WTC11 (cell line): Measurements from ENCODE around the gene NRBP1. TPM values are rescaled to one million over a fixed set of nuclear protein-coding genes. Genes with fewer than 3 reads are reported as not detected.

Source experiments
- AR ChIP-seq: fragments of 250-450 bp; sonication (Bioruptor Pico); IDR thresholded peaks from 2 replicates; pipeline ENCODE4 v1.9.0; 2021; ENCODE audit warnings: mild to moderate bottlenecking
- ATF1 ChIP-seq: sonication (generic); formaldehyde crosslinking; IDR thresholded peaks from 2 replicates; pipeline ENCODE4 v1.8.1; 2023; ENCODE audit warnings: mild to moderate bottlenecking, moderate library complexity, missing genetic modification reagents
- ATF2 ChIP-seq: sonication (generic); formaldehyde crosslinking; IDR thresholded peaks from 2 replicates; pipeline ENCODE4 v1.8.1; 2022; ENCODE audit warnings: low read depth, missing genetic modification reagents, borderline replicate concordance
- ATF3 ChIP-seq: sonication (generic); formaldehyde crosslinking; conservative IDR thresholded peaks from 2 replicates; pipeline ENCODE4 v1.8.1; 2022; ENCODE audit warnings: mild to moderate bottlenecking, missing genetic modification reagents
- ATF6 ChIP-seq: sonication (generic); formaldehyde crosslinking; IDR thresholded peaks from 2 replicates; pipeline ENCODE4 v1.8.1; 2023; ENCODE audit warnings: mild to moderate bottlenecking, missing genetic modification reagents
- E2F1 ChIP-seq: sonication (generic); formaldehyde crosslinking; IDR thresholded peaks from 2 replicates; pipeline ENCODE4 v1.8.0; 2022; ENCODE audit warnings: mild to moderate bottlenecking, missing genetic modification reagents
- ELF4 ChIP-seq: sonication (generic); formaldehyde crosslinking; IDR thresholded peaks from 2 replicates; pipeline ENCODE4 v1.8.1; 2022; ENCODE audit warnings: low read depth, mild to moderate bottlenecking, moderate library complexity, missing genetic modification reagents
- EMX1 ChIP-seq: fragments of 250-450 bp; sonication (Bioruptor Pico); IDR thresholded peaks from 2 replicates; pipeline ENCODE4 v1.8.0; 2021; ENCODE audit warnings: mild to moderate bottlenecking
- FOXK1 ChIP-seq: sonication (generic); formaldehyde crosslinking; IDR thresholded peaks from 2 replicates; pipeline ENCODE4 v1.8.0; 2022; ENCODE audit warnings: mild to moderate bottlenecking, moderate library complexity, missing genetic modification reagents
- GABPB1 ChIP-seq: sonication (generic); formaldehyde crosslinking; IDR thresholded peaks from 2 replicates; pipeline ENCODE4 v1.8.1; 2023; ENCODE audit warnings: mild to moderate bottlenecking, missing genetic modification reagents
- NR2C2 ChIP-seq: sonication (generic); formaldehyde crosslinking; IDR thresholded peaks from 2 replicates; pipeline ENCODE4 v1.8.0; 2022; ENCODE audit warnings: mild to moderate bottlenecking, missing genetic modification reagents
- PRRX2 ChIP-seq: fragments of 250-450 bp; sonication (Bioruptor Pico); IDR thresholded peaks from 2 replicates; pipeline ENCODE4 v1.8.0; 2021; ENCODE audit warnings: mild to moderate bottlenecking
- RORB ChIP-seq: fragments of 250-450 bp; sonication (Bioruptor Pico); IDR thresholded peaks from 2 replicates; pipeline ENCODE4 v1.9.0; 2021; ENCODE audit warnings: mild to moderate bottlenecking
- SMAD4 ChIP-seq: sonication (generic); formaldehyde crosslinking; IDR thresholded peaks from 2 replicates; pipeline ENCODE4 v1.8.0; 2022; ENCODE audit warnings: mild to moderate bottlenecking, missing genetic modification reagents
- STAT6 ChIP-seq: sonication (generic); formaldehyde crosslinking; conservative IDR thresholded peaks from 2 replicates; pipeline ENCODE4 v1.8.1; 2023; ENCODE audit warnings: mild to moderate bottlenecking, low read depth, missing genetic modification reagents, moderate library complexity
- TEAD4 ChIP-seq: sonication (generic); formaldehyde crosslinking; IDR thresholded peaks from 2 replicates; pipeline ENCODE4 v1.8.0; 2022; ENCODE audit warnings: mild to moderate bottlenecking, missing genetic modification reagents
- ZBTB43 ChIP-seq: sonication (generic); formaldehyde crosslinking; IDR thresholded peaks from 2 replicates; pipeline ENCODE4 v1.8.1; 2023; ENCODE audit warnings: mild to moderate bottlenecking, missing genetic modification reagents
- ZNF532 ChIP-seq: fragments of 250-450 bp; sonication (Bioruptor Pico); IDR thresholded peaks from 2 replicates; pipeline ENCODE4 v1.9.0; 2021; ENCODE audit warnings: mild to moderate bottlenecking, borderline replicate concordance
- ZSCAN18 ChIP-seq: fragments of 250-450 bp; sonication (Bioruptor Pico); IDR thresholded peaks from 2 replicates; pipeline ENCODE4 v2.1.2; 2022; ENCODE audit warnings: mild to moderate bottlenecking, moderate library complexity
- total RNA-seq: library from RNA; stranded (reverse); gene quantifications from 3 replicates; pipeline ENCODE4 v1.2.3, GENCODE V29; 2021

Gene NRBP1
- total RNA-seq, 1 experiment from 2014 or later, result 110 TPM

- TF ChIP-seq ZNF532 (CRISPR knock-in tag), result peak; percentile 83; the same call in 1 of the 2 replicates
- 0 out of 2 replicates have a peak, but pooled peaks have one; percentile 63 for TF ChIP-seq ATF3 (CRISPR knock-in tag)
- TF ChIP-seq ATF2 (CRISPR knock-in tag), result peak; percentile 68; the same call in 1 of the 2 replicates
- TF ChIP-seq ATF1, result no peak
- 0 out of 2 replicates have a peak, but pooled peaks have one; percentile 42 for TF ChIP-seq AR (CRISPR knock-in tag)
- TF ChIP-seq ZSCAN18 (CRISPR knock-in tag), result no peak
- TF ChIP-seq FOXK1 (CRISPR knock-in tag), result peak; percentile 40; the same call in 1 of the 2 replicates
- TF ChIP-seq ZBTB43 (CRISPR knock-in tag), result peak; percentile 89
- TF ChIP-seq ELF4 (CRISPR knock-in tag), result no peak
- no peak for TF ChIP-seq RORB
- TF ChIP-seq GABPB1 (CRISPR knock-in tag), result no peak
- no peak for TF ChIP-seq SMAD4 (CRISPR knock-in tag)
- TF ChIP-seq EMX1, result 0 out of 2 replicates have a peak, but pooled peaks have one; percentile 69
- no peak for TF ChIP-seq NR2C2 (CRISPR knock-in tag)
- 0 out of 2 replicates have a peak, but pooled peaks have one; percentile 21 for TF ChIP-seq PRRX2 (CRISPR knock-in tag)
- TF ChIP-seq TEAD4 (CRISPR knock-in tag), result no peak
- TF ChIP-seq E2F1 (CRISPR knock-in tag), result 0 out of 2 replicates have a peak, but pooled peaks have one; percentile 49
- TF ChIP-seq STAT6 (CRISPR knock-in tag), result no peak
- TF ChIP-seq ATF6 (CRISPR knock-in tag), result no peak
These were observed 13.8 kb downstream of the NRBP1 start, which contains the start of gene KRTCAP3 (continued) for GRCh38 chr2:27441958-27442919.
